Measurements from ENCODE around the gene LTBP2.

Gene LTBP2

DNA sequence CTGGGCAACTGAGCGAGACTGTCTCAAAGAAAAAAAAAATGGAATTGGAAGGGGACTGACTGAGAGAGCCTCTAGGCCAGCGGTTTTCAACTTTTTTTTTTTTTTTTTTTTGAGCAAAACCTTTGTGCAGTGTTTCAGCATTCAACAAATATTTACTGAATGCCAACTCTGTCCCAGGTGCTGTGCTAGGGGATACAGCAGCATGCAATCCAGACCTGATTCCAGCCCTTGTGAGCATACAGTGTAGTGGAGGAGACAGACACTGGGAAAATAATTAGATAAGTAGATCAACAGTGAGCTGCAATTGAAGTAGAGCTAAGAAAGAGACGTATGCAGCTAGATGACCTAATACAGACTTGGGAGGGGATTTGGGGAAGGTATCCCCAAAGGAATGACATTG lies 23.8 kb upstream of the LTBP2 start:
- TF ChIP-seq ZNF16 (tag by site-specific recombination; IDR thresholded peaks at IDR 0.05; ENCODE audit: low read depth) (no peak), OVOL3 (tag by site-specific recombination; IDR thresholded peaks at IDR 0.05) (no peak), ZNF184 (tag by site-specific recombination; IDR thresholded peaks at IDR 0.05) (no peak), ZFP3 (tag by site-specific recombination; IDR thresholded peaks at IDR 0.05; ENCODE audit: low read depth) (no peak), ZNF157 (tag by site-specific recombination; IDR thresholded peaks at IDR 0.05) (no peak), ZNF239 (tag by site-specific recombination; IDR thresholded peaks at IDR 0.05) (no peak)
- TF ChIP-seq, protein P1, sequence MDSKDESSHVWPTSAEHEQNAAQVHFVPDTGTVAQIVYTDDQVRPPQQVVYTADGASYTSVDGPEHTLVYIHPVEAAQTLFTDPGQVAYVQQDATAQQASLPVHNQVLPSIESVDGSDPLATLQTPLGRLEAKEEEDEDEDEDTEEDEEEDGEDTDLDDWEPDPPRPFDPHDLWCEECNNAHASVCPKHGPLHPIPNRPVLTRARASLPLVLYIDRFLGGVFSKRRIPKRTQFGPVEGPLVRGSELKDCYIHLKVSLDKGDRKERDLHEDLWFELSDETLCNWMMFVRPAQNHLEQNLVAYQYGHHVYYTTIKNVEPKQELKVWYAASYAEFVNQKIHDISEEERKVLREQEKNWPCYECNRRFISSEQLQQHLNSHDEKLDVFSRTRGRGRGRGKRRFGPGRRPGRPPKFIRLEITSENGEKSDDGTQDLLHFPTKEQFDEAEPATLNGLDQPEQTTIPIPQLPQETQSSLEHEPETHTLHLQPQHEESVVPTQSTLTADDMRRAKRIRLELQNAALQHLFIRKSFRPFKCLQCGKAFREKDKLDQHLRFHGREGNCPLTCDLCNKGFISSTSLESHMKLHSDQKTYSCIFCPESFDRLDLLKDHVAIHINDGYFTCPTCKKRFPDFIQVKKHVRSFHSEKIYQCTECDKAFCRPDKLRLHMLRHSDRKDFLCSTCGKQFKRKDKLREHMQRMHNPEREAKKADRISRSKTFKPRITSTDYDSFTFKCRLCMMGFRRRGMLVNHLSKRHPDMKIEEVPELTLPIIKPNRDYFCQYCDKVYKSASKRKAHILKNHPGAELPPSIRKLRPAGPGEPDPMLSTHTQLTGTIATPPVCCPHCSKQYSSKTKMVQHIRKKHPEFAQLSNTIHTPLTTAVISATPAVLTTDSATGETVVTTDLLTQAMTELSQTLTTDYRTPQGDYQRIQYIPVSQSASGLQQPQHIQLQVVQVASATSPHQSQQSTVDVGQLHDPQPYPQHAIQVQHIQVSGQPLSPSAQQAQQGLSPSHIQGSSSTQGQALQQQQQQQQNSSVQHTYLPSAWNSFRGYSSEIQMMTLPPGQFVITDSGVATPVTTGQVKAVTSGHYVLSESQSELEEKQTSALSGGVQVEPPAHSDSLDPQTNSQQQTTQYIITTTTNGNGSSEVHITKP (tag by site-specific recombination; IDR thresholded peaks at IDR 0.05), result no peak
- TF ChIP-seq, protein P2, sequence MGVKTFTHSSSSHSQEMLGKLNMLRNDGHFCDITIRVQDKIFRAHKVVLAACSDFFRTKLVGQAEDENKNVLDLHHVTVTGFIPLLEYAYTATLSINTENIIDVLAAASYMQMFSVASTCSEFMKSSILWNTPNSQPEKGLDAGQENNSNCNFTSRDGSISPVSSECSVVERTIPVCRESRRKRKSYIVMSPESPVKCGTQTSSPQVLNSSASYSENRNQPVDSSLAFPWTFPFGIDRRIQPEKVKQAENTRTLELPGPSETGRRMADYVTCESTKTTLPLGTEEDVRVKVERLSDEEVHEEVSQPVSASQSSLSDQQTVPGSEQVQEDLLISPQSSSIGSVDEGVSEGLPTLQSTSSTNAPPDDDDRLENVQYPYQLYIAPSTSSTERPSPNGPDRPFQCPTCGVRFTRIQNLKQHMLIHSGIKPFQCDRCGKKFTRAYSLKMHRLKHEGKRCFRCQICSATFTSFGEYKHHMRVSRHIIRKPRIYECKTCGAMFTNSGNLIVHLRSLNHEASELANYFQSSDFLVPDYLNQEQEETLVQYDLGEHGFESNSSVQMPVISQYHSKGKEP (tag by site-specific recombination; IDR thresholded peaks at IDR 0.05), result no peak
- TF ChIP-seq, protein P3, sequence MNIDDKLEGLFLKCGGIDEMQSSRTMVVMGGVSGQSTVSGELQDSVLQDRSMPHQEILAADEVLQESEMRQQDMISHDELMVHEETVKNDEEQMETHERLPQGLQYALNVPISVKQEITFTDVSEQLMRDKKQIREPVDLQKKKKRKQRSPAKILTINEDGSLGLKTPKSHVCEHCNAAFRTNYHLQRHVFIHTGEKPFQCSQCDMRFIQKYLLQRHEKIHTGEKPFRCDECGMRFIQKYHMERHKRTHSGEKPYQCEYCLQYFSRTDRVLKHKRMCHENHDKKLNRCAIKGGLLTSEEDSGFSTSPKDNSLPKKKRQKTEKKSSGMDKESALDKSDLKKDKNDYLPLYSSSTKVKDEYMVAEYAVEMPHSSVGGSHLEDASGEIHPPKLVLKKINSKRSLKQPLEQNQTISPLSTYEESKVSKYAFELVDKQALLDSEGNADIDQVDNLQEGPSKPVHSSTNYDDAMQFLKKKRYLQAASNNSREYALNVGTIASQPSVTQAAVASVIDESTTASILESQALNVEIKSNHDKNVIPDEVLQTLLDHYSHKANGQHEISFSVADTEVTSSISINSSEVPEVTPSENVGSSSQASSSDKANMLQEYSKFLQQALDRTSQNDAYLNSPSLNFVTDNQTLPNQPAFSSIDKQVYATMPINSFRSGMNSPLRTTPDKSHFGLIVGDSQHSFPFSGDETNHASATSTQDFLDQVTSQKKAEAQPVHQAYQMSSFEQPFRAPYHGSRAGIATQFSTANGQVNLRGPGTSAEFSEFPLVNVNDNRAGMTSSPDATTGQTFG (tag by site-specific recombination; IDR thresholded peaks at IDR 0.05; ENCODE audit: borderline replicate concordance), result no peak
- TF ChIP-seq, protein P4, sequence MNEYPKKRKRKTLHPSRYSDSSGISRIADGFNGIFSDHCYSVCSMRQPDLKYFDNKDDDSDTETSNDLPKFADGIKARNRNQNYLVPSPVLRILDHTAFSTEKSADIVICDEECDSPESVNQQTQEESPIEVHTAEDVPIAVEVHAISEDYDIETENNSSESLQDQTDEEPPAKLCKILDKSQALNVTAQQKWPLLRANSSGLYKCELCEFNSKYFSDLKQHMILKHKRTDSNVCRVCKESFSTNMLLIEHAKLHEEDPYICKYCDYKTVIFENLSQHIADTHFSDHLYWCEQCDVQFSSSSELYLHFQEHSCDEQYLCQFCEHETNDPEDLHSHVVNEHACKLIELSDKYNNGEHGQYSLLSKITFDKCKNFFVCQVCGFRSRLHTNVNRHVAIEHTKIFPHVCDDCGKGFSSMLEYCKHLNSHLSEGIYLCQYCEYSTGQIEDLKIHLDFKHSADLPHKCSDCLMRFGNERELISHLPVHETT (tag by site-specific recombination; IDR thresholded peaks at IDR 0.05), result no peak
- no peak overlapping the region for H3K27ac ChIP-seq (ENCODE audit: extremely low read depth, low read depth, low read length)
- H3K36me3 ChIP-seq (ENCODE audit: control insufficient read depth in 2 of 2, insufficient read depth in 1 of 2, low read length in 2 of 2), result no peaks in the 10 kb centered on the region
- ChIA-PET POLR2A (no interaction called here), CTCF (no interaction called here)
- no peak overlapping the region for H3K4me3 ChIP-seq (ENCODE audit: low read depth, low read length)
- H3K9me3 ChIP-seq (ENCODE audit: control insufficient read depth, insufficient read depth, low read depth, low read length), result no peaks in the 10 kb centered on the region
- H3K4me1 ChIP-seq (ENCODE audit: control insufficient read depth, insufficient read depth, low read length), result no peaks in the 10 kb centered on the region

DNA sequence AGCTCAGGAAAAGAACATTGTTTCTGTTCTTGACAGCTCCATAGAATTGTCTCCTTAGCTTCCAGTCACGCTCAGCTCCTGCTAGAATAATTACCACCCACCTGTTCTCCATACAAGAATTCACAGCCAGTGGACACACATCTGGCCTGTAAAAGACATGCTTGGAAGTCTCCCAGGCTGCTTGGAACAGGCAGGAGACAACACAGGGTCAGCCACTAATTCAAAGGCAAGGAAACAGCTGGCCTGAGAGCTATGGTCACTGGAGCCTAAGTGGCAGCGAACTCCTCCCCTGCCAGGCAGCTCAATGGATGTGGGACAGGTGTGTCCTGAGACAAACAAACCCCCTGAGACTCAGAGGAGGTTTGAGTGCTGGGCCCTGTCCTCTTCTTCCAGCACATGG lies 22.9 kb upstream of the LTBP2 start:
- CTCF ChIA-PET, result interaction anchor here (0.6 kb wide), 1 partner anchor 14 kb away, joined by 3 read pairs; no protein-coding TSS in a partner anchor
- POLR2A ChIA-PET, result no interaction called here
- no peak overlapping the region for H3K27ac ChIP-seq (ENCODE audit: extremely low read depth, low read depth, low read length)
- no peaks in the 10 kb centered on the region for H3K9me3 ChIP-seq (ENCODE audit: control insufficient read depth, insufficient read depth, low read depth, low read length)
- H3K36me3 ChIP-seq (ENCODE audit: control insufficient read depth in 2 of 2, insufficient read depth in 1 of 2, low read length in 2 of 2), result no peaks in the 10 kb centered on the region
- no peak for TF ChIP-seq HOXC10 (CRISPR knock-in tag; IDR thresholded peaks at IDR 0.05)
- TF ChIP-seq ZNF785 (tag by site-specific recombination; IDR thresholded peaks at IDR 0.05), result no peak
- TF ChIP-seq, protein P5, sequence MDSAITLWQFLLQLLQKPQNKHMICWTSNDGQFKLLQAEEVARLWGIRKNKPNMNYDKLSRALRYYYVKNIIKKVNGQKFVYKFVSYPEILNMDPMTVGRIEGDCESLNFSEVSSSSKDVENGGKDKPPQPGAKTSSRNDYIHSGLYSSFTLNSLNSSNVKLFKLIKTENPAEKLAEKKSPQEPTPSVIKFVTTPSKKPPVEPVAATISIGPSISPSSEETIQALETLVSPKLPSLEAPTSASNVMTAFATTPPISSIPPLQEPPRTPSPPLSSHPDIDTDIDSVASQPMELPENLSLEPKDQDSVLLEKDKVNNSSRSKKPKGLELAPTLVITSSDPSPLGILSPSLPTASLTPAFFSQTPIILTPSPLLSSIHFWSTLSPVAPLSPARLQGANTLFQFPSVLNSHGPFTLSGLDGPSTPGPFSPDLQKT (IDR thresholded peaks at IDR 0.05; ENCODE audit: borderline replicate concordance, low read depth, low read length), result no peak
- no peak for TF ChIP-seq TRIM28 (IDR thresholded peaks at IDR 0.05; ENCODE audit: borderline replicate concordance, low read length)
- TF ChIP-seq ZNF501 (tag by site-specific recombination; IDR thresholded peaks at IDR 0.05), result no peak
- TF ChIP-seq ZNF175 (tag by site-specific recombination; IDR thresholded peaks at IDR 0.05), result no peak
- no peak overlapping the region for H3K4me3 ChIP-seq (ENCODE audit: low read depth, low read length)
- no peaks in the 10 kb centered on the region for H3K4me1 ChIP-seq (ENCODE audit: control insufficient read depth, insufficient read depth, low read length)
